PC-9 (cell line): ENCODE measurements around the gene GMFB. TPM values are rescaled to one million over a fixed set of nuclear protein-coding genes. Genes with fewer than 3 reads are reported as not detected.

Experiments used
- BruUV-seq: library from RNA; stranded (reverse); fragments of 400-500 nt; replicated peaks from 2 replicates; lab custom pipeline; 2021; lab: Mats Ljungman, UMichigan
- CTCF ChIA-PET: fragments of 300-600 bp; sonication (Branson Sonifier 250); formaldehyde crosslinking; loops from one replicate; lab custom pipeline; 2022; ENCODE audit warnings: antibody characterized with exemption; lab: Charles Lee
- POLR2A ChIA-PET: fragments of 300-600 bp; sonication (Branson Sonifier 250); formaldehyde crosslinking; loops from one replicate; lab custom pipeline; 2022; ENCODE audit warnings: antibody characterized with exemption; ENCODE audit not compliant: unreplicated experiment; lab: Charles Lee
- DNase-seq, 2 experiments: peaks; one replicate each; pipeline versions ENCODE4 v3.0.0 to v3.0.0-alpha.2; 2015 to 2022; ENCODE audit warnings: mixed read lengths in 1 of 2
- H2AFZ ChIP-seq: fragments of 200-600 bp; sonication (generic); 2 replicates; pipeline ENCODE4 v1.8.1; 2017; ENCODE audit warnings: antibody characterized with exemption
- H3F3A ChIP-seq: fragments of 200-600 bp; sonication (generic); 2 replicates; pipeline ENCODE4 v1.8.1; 2017; ENCODE audit warnings: antibody characterized with exemption, mild to moderate bottlenecking, low read depth; ENCODE audit not compliant: insufficient read depth
- H3K27ac ChIP-seq: fragments of 200-600 bp; sonication (generic); 2 replicates; pipeline ENCODE4 v1.6.1; 2016; ENCODE audit warnings: mixed run types
- H3K27me3 ChIP-seq: fragments of 200-600 bp; sonication (generic); 2 replicates; pipeline ENCODE4 v1.6.1; 2016; ENCODE audit warnings: low read depth, mixed run types; ENCODE audit not compliant: insufficient read depth
- H3K36me3 ChIP-seq: fragments of 200-600 bp; sonication (generic); 2 replicates; pipeline ENCODE4 v1.6.1; 2016; ENCODE audit warnings: low read depth, mixed run types
- H3K4me1 ChIP-seq: fragments of 200-600 bp; sonication (generic); replicated peaks from 2 replicates; pipeline ENCODE4 v1.6.1; 2016; ENCODE audit warnings: mixed run types; ENCODE audit not compliant: insufficient read depth
- H3K4me2 ChIP-seq: fragments of 200-600 bp; sonication (generic); 2 replicates; pipeline ENCODE4 v1.6.1; 2017; ENCODE audit warnings: mixed run types
- H3K4me3 ChIP-seq: fragments of 200-600 bp; sonication (generic); 2 replicates; pipeline ENCODE4 v1.6.1; 2016; ENCODE audit warnings: mixed run types
- H3K79me2 ChIP-seq: fragments of 200-600 bp; sonication (generic); 2 replicates; pipeline ENCODE4 v1.6.1; 2017; ENCODE audit warnings: low read depth, mixed run types
- H3K9me2 ChIP-seq: fragments of 200-600 bp; sonication (generic); 2 replicates; pipeline ENCODE4 v1.8.1; 2017; ENCODE audit warnings: mild to moderate bottlenecking; ENCODE audit not compliant: insufficient read depth
- H3K9me3 ChIP-seq: fragments of 200-600 bp; sonication (generic); 2 replicates; pipeline ENCODE4 v1.8.1; 2016; ENCODE audit warnings: low read depth; ENCODE audit not compliant: insufficient read depth
- H4K20me1 ChIP-seq: fragments of 200-600 bp; sonication (generic); 2 replicates; pipeline ENCODE4 v1.8.1; 2017; ENCODE audit not compliant: insufficient read depth
- CTCF ChIP-seq: fragments of 200-600 bp; sonication (generic); conservative IDR thresholded peaks from 2 replicates; pipeline ENCODE4 v1.6.1; 2017; ENCODE audit warnings: mixed run types, antibody characterized with exemption, mild to moderate bottlenecking, moderate library complexity
- EZH2 ChIP-seq: fragments of 200-600 bp; sonication (generic); IDR thresholded peaks from 2 replicates; pipeline ENCODE4 v1.8.0; 2017; ENCODE audit warnings: antibody characterized with exemption, low read depth
- intact Hi-C: fragments of 100-400 bp; cut with micrococcal nuclease; formaldehyde crosslinking; loops from one replicate; pipeline ENCODE4 v1.10.0; 2022; ENCODE audit not compliant: unreplicated experiment
- total RNA-seq: library from RNA; stranded (reverse); gene quantifications from 2 replicates; pipeline ENCODE4 v1.2.3, GENCODE V29; 2021

Gene GMFB
- total RNA-seq, 1 experiment from 2014 or later, result 35.5 TPM

- Histone ChIP-seq H3K9me3 (no peaks in the 10 kb centered on the region), H3K27ac (no peak overlapping the region), H3K36me3 (no peaks in the 10 kb centered on the region), H3K4me1 (peaks cover 18% of the 10 kb centered on the region), H2AFZ (no peak overlapping the region), H3K27me3 (no peaks in the 10 kb centered on the region), H3K4me3 (no peak overlapping the region), H3F3A (0 out of 2 replicates have a peak, but pooled peaks cover 7% of the 10 kb centered on the region), H4K20me1 (no peaks in the 10 kb centered on the region), H3K9me2 (no peaks in the 10 kb centered on the region), H3K79me2 (no peaks in the 10 kb centered on the region), H3K4me2 (no peak overlapping the region)
- BruUV-seq, result no TSS peak
- TF ChIP-seq CTCF, result no peak
- no peak for TF ChIP-seq EZH2
- intact Hi-C loops, result no loop called here
- CTCF ChIA-PET, result no interaction called here
- POLR2A ChIA-PET, result no interaction called here
- DNase-seq, result no peak
Observed at GRCh38 chr14:54451121-54451601, 37.6 kb downstream of the GMFB start.

GRCh38 chr14:54450535-54450934 lies 38.2 kb downstream of the GMFB start:
- Histone ChIP-seq H3K79me2 (no peaks in the 10 kb centered on the region), H3F3A (0 out of 2 replicates have a peak, but pooled peaks cover 7% of the 10 kb centered on the region), H3K4me1 (peaks cover 22% of the 10 kb centered on the region), H4K20me1 (no peaks in the 10 kb centered on the region), H3K9me3 (no peaks in the 10 kb centered on the region), H3K36me3 (no peaks in the 10 kb centered on the region), H3K9me2 (no peaks in the 10 kb centered on the region), H3K4me3 (no peak overlapping the region), H3K4me2 (no peak overlapping the region), H2AFZ (no peak overlapping the region), H3K27me3 (no peaks in the 10 kb centered on the region), H3K27ac (no peak overlapping the region)
- DNase-seq, result no peak
- ChIA-PET POLR2A (no interaction called here), CTCF (no interaction called here)
- BruUV-seq, result no TSS peak
- intact Hi-C loops, result no loop called here
- TF ChIP-seq CTCF (no peak), EZH2 (no peak)

- peak overlapping the region; percentile 76 for H3K27ac ChIP-seq
- intact Hi-C loops, result loop anchor here (10.0 kb wide), 1 partner anchor 328 kb away; no protein-coding TSS in a partner anchor
- H3K4me1 ChIP-seq, result peaks cover 22% of the 10 kb centered on the region
- peak in 1 of 2 experiments; percentile 84 for DNase-seq
- ChIA-PET CTCF (no interaction called here), POLR2A (no interaction called here)
- peak overlapping the region; percentile 63 for H3K4me2 ChIP-seq
- H3K9me2 ChIP-seq, result no peaks in the 10 kb centered on the region
- H3K27me3 ChIP-seq, result no peaks in the 10 kb centered on the region
- 0 out of 2 replicates have a peak, but pooled peaks cover 7% of the 10 kb centered on the region for H3F3A ChIP-seq
- no peaks in the 10 kb centered on the region for H3K9me3 ChIP-seq
- H3K79me2 ChIP-seq, result no peaks in the 10 kb centered on the region
- BruUV-seq, result no TSS peak
- peak overlapping the region; percentile 53; the same call in 1 of the 2 replicates for H2AFZ ChIP-seq
- TF ChIP-seq CTCF (no peak), EZH2 (no peak)
- no peak overlapping the region for H3K4me3 ChIP-seq
- no peaks in the 10 kb centered on the region for H3K36me3 ChIP-seq
- H4K20me1 ChIP-seq, result no peaks in the 10 kb centered on the region
Observed at GRCh38 chr14:54447231-54447692, 41.5 kb downstream of the GMFB start.
